HG02973 (cell line): ENCODE measurements around the gene PRR5L.

ENCODE experiments used
- ATAC-seq: cut with Tn5 transposase; IDR thresholded peaks from one replicate; pipeline ENCODE4 v1.9.1; 2021; ENCODE audit warnings: moderate library complexity; ENCODE audit not compliant: unreplicated experiment

Gene PRR5L

DNA sequence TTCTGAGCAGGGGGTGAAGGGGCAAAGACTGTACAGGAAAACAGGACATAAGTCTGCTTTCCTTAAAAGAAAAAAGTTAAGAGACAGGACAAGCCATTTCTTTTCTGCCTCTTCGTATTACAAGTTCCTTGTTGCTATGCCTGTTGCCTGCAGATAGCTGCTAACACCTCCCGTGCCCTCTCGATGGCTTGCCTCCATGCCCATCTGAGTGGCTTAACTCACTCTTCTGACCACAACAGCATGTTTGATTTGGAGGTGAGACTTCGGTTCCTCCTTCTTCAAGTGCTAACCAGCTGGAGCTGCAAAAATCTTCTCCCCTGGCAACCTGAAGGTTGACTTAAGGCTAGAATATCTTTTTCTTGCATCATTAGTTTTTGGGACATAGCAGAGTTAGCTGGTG lies 103.1 kb downstream of the PRR5L start:
- no peak for ATAC-seq

DNA sequence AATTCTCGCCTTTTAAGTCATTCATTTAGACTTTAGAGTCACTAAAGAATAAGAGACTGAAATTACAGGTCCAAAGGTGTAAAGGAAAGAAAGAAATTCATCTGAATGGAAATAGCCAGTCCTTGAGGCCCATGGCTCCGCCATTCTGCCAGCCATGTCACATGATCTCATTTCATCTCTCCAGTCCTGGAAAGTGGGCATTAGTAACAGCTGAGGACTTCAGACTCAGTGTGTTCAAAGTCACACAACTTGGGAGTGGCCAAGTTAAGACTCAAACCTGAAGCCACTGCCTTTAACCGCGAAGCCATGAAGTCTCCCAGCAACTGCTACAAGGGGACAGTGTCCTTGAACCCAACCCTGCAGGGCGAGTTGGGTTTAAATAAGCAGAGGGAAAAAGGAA lies 103.7 kb downstream of the PRR5L start:
- ATAC-seq = no peak

DNA sequence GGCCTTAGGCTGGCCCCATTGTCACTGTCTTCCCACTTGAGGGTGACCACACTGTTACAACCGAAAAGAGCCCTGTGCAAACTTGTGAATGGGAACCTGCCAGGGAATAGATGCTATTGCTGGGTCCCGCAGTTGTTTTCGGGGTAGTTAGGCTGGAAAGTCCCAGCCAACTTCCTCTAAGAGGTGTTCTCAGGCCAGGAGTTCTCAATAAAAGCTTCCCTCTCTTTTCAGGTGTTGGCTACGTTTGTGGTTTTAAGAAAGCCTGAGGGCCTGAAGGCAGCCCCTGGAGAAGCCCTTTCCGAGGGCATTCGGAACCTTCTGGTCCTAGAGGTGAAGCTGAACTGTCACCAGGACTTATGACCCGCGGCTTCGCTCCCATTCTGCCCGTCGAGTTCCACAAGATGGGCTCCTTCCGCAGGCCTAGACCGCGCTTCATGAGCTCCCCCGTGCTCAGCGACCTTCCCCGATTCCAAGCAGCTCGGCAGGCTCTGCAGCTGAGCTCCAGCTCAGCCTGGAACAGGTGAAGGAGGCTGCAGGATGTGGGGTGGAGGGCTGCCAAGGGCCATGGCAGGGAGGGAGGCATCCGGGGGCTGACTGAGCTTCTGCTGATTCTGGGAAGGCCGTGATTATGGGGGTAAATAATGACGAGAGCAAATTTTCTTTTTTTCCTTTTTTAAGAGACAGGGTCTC lies 104.8 kb downstream of the PRR5L start:
- no peak for ATAC-seq

DNA sequence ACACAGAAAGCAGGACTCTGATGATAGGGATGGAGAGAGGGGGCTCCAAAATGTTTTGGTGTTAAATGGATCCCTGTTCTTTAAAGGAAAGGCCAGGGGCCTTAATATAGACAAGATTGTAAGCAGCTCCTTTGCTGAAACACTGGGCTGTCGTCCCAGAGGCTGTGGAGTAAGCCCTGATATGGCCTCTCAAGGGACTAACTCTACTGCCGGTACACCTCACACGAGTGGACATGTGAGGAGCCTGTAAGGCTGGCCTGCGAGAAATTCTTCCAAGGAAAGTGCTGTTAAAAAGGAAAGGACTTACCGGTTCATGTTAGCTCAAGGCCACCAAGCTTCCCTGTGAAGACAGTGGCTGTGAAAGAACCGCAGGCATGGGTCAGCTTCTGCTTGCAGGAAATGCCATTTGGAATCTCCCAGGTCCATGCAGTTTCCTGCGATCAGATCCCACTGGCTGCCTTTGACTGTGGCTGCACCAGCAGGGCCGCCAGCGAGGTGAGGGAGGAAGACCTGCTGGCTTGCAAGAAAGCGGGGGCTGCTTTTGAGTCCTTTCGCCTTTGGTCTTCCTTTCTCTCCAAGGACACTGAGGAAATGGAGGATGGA lies 106.6 kb downstream of the PRR5L start:
- no peak for ATAC-seq

DNA sequence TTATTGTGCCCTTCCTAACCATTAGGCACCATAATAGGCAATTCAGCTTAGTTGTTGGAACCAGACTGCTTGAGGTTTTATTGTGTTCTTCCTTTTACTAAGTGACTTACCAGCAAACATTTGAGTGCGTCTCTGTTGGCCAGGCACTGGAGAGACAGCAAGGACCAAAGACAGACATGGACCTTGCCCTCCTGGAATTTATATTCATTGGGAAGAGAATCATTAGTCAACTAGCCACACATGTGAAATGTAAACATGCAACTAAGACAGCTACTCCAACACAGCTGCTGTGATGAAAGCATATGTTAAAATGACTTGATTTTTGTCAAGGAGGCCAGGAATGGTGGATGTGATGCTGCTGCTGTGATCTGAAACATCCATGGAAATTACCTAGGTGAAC lies 107.6 kb downstream of the PRR5L start:
- no peak for ATAC-seq

DNA sequence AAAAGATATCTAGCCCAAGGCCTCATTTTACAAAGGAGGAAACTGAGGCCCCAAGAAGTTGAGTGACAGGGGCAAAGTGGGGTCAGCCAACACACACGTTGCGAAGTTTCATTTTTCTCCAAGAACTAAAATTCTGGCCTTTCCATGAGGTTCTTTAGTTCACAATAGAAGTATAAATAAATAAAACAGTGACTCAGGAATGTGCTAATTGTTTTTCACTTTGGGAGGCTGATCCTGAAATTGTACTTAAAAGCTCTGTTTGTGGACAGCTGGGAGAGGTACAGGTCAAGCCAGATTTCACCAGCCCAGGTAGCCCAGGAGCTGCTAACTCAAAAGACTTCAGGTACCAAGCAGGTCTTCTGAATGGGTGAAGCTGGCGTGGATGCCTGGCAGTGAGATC lies 108.7 kb downstream of the PRR5L start:
- ATAC-seq = no peak

DNA sequence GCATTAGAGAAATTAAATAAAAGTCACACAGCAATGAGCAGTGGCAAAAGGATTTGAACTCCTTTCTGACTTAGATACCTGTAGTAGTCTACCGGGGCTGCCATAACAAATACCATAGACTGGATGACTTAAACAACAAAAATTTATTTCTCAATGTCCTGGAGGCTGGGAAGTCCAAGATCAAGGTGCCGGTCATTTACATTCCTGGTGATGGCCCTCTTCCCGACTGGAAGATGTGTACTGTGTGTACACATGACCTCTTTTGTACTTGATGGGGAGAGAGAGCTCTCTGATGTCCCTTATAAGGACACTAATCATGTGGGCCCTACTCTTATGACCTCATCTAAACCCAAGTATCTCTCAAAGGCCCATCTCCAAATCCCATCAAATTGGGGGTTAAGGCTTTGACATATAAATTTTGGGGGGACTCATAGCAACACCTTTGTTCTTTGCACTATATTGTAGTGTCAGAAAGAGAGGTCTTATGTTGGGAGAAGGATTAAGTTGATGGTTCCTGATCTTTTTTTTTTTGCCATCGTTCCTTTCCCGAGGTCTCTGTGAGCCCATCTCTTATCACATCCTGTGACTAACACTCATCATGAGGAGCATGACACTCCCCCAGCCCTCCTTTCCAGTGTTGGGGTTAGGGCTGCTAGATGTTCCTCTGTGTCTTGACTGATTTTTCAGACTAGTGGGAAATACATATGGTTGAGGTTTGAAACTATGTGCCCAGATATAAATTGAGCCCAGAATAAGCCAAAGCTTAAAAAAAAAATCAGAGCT lies 109.7 kb downstream of the PRR5L start:
- ATAC-seq = no peak

DNA sequence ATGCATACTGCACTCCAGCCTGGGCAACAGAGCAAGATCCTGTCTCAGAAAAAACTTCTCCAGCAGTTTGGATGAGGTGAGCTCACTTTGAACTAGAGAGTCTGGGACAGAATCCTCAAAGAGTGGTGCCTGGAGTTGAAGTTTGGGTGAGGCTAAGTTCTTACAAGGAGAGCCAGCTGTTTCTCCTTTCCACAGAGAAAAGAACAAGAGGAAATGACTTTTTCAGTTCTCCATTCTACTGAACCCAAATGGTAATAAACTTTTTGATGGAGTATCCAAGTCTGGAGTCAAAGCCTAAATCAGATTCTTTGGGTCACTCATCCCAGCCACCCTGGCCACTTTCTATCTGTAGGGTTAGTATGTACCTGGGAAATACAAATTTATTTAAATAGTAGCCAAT lies 111.3 kb downstream of the PRR5L start:
- no peak for ATAC-seq

DNA sequence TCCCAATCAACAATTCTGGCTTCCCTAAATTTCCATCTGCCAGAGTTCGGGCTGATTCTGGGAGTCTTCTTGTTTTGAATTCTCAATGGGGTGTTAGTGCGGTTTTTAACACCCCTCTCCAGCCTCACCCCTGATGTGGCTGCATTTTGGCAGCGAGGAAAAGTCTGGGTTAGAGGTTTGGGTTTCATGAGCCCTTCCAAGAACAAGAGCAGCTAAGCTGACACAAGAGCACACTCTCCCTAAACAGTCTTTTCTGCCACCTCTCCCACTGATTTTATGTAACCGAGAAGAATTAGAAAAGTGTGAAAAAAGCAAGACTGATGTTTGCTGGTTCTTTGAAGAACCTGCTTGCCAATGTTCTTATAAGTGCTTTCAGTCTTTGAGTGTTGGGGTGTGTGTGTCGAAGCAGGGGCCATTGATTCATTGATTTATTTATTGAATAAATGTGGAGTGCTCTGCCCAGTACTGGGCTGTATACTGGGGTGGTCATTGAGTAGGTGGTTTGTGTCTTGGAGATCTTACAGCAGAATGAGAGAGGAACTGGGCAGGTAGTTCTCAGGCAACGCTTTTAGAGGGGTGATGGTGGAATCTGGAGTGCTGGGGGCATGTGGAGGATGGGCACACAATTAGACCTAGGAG lies 112.5 kb downstream of the PRR5L start:
- no peak for ATAC-seq

DNA sequence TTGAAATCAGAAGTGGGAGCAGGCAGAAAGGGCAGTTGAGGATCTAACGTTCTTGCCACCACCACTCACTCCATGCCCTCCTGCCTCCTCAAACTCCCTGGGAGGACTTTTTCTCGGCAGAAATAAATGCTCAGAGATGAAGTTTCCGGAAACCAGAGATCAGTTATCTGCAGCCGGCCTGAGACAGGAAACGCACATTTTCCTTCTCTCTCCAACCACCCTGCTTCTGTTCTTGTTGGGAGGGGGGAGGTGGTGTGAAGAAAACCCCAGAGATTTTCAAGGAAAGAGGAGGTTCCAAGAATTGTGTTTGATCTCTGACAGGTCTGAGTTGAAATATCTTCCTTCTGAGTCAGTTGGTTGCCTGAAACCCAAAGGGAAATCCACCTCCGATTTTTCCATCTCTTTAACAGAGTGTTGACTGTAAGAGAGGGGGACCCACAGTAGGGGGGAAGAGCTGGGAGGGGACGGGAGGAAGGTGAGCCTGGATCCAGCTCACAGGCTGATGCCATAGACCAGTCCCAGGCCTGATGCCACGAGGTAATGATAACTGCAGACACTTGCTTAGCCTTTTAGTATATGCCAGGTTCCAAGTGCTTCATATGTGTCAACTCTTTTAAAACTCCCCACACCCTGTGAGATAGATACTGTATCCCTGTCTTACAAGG lies 113.2 kb downstream of the PRR5L start:
- no peak for ATAC-seq

DNA sequence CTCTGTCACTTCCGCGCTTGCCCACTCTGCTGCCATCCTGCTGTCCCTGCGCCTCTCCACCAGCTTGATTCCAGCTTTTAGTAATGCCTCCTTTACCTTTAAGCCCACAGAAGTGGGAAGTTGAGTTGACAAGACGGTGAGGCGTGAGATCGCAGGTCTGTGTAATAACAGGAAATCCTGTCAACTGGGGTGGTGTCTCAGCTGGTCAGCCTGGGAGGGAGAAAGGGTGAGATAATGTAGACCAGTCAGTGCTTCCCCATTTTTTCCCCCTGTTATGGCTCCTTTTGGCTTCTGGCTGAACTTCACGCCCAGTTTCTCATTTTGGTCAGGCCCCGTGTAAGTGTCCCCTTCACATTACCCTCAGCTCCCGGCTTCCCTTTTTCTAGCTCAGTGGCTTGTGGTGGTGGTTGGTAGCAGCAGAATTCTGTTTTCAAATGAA lies 115.1 kb downstream of the PRR5L start:
- peak; percentile 83 for ATAC-seq

DNA sequence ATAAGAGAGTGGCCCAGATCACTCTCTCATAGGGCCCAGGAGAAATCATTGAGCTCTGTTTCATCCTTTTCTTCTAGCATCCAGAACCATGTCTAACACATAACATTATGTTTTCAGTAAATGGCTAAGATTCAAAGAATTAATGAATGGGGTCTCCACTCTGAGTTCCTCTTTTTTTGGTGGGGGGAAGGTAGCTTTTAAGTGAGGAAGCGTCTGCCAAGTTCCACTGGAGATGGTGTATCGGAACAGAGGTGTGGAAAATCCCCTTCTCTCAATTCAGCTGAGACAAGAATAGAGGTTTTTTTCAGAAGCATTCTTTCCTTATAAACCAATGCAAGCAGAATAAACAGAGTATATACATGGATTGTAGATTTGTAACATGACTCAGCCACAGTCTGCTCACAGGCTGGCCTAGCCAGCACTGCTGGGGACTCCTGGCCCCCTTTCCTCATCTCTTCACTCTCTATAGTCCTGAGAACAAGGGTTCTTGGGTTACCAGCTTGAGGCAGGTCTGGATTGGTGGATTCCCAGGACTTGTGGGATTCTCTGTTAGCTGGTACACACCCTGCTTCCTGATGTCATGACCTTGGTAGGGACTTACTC lies 116.8 kb downstream of the PRR5L start:
- no peak for ATAC-seq

DNA sequence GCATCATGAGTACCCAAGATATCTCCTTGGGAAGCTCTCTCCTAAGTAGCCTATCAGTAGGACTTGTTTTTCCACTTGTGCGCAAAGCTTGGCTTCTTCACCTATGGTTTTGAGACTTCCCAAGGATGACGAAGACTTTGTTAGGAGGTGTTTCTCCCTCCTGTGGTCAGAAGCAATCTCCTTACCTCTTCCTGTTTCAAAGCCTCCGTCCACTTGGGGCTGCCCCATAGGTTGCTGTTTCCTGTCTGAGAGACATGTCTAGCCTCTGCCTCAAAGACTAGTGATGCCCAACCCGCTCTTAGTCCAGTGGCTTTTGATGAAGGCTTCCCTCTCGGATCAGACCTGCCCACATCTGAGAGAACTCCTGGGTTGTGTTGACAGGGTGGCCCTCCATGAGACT lies 121.1 kb downstream of the PRR5L start:
- no peak for ATAC-seq

DNA sequence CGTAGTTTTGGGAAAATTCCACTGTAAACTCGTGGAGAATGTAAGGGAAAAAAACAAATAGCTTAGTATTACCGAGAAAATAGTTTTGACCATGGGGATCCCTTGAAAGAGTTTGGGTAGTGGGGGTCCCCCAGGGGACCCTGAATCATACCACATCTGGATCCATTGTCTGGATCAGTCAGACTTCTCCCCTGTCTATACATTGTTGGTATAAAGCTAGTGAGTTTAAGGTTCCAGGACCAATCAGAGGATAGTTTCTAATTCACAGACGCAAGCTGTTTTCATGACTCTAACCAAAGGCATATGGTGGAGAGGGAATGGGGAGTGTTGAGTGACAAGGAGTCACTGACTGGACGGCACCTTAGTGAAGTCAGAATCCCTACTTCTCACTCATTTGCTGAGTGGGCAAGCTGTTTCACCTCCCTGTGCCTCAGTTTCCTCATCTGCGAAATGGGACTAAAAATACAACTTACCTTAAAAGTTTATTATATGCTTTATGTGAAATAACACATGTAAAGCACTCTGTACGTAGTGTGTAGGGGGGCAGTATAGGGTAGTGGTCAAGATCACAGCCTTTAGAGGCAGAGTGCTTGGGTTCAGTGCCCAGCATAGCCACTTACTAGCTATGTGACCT lies 123.8 kb downstream of the PRR5L start:
- no peak for ATAC-seq

DNA sequence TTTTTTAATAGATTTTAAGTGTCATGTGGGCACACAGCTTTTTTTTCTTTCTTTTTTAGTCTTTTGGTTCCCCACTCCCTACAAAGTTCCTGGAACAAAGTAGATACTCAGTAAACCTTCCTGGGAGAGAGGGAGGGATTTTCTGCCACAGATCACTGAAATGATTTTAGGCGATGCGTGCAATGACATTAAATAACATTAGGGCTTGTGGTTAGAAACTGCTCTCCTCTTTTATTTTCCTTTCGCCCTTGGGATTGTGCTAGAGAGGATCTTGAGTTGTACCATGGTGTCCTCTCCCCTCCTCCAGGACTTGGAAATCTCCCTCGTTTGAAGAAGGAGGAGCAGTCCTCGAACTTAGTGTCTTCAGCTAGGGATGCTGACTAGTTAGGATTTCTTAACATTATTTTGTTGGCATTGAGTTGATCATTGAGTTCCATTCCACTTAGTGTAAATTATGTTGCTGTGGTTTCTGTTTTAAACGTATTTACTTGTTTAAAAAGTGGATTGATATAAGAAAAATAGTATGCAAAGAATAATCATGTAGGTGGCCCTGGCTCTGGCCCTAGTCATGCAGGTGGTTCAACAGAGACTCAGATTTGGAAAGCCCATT lies 125.6 kb downstream of the PRR5L start:
- ATAC-seq = no peak

DNA sequence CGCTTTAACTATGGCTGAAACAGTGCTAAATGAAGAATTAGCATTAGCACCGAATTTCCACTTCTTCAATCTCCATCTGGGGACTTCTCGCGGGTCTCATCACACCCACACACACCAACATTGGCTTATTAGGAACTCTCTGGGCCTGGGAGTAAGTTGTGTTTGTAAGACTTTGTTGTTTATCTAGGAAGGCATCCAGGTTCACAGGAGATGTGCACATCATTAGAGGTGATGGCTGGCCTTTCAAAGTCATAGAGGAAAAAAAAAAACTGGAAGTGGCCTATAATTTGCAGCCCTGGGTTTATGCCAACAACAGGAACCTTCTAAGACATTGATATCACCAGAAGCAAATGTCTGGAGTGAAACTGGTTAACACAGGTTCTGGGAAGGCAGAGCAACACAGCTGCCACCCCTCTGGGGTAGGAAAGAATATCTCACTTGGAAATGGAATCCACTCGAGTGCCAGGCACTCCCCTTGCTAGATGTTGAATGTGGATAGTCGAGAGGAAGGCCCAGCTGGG lies 129.5 kb downstream of the PRR5L start:
- no peak for ATAC-seq

DNA sequence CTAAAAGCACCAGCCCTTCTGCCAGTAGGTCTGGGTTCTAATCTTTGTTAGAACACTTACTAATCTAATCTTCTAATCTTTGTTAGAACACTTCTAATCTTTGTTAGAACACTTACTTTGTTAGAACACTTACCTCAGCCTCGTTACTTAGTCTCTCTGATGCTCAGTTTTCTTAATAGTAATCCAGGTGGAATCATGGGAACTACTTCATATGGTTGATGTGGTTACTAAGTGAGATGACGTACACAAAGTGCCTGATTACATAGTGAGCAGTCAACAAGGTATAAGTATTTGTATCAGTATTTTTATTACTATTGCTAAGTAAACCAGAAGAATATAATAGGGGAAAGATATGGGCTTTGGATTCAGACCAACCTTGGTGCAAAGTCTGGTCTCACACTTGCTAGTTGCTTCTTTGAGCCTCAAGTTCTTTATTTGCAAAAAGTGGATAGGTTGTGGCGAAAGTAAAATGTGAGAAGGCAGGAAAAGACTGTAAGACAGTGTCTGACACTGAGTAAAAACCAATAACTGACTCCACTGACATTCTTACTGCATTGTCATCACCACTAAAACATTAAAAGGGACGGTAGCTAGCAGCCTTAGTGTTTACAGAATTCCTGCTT lies 130.2 kb downstream of the PRR5L start:
- ATAC-seq = no peak

DNA sequence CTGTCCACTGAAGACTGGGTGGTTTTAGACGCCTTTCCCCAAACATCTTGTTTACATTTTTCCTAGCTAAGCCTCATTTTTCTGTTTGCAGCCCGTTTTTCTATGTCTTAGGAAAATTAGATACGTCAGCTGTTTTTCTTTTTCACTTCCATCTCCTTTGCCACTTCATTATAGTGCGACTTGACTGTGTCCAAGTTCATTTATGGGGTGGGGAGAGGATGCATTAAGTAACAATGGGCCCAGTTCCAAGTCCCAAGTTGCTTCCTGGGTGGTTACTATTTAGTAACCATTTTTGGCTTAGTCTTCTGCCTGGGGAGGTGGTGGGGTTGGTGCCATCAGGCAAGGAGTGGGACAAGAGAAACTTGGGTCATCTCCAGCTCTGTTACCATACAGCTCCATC lies 131.0 kb downstream of the PRR5L start:
- ATAC-seq = no peak

DNA sequence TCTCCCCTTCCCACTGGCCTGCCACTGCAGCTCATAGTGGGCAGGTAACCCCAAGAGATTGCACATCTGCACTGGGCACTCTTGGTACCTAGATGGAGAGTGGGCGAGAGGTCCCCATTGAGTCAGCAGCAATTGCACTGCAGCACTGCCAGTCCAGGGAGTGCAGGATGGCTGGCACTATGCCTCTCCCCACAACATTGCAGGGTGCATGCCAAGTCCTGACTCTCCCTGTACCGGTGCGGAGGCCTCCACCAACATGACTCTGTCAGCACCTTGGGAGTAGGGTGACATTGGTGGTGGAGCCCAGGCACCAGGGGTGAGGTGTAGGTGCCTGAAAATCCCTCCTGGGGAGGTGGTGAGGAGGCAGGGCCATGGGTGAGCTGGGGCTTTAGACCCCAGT lies 131.8 kb downstream of the PRR5L start:
- ATAC-seq = no peak
